HEK293 (cell line): ENCODE results near the gene CCDC73.
"Not testable (repeated sequence)": the region's sequence is repeated elsewhere in the genome, so short reads cannot be mapped to it uniquely, and the experiment has no call there.

Source experiments
- CTCF ChIA-PET: fragments of 350-600 bp; formaldehyde crosslinking; extraction: SDS; loops from one replicate; lab custom pipeline; 2021; ENCODE audit warnings: antibody characterized with exemption; lab: Yijun Ruan, JAX
- POLR2A ChIA-PET: fragments of 300-600 bp; formaldehyde crosslinking; extraction: SDS; loops from one replicate; lab custom pipeline; 2020; ENCODE audit warnings: antibody characterized with exemption, inconsistent platforms; lab: Yijun Ruan, JAX
- H3K27ac ChIP-seq: fragments of 200-500 bp; sonication (Bioruptor generic); 2 replicates; pipeline ENCODE4 v1.5.1; 2014; ENCODE audit warnings: low read depth, low read length, control low read depth, inconsistent platforms; ENCODE audit errors: extremely low read depth
- H3K36me3 ChIP-seq, 2 experiments: fragments of 200-500 bp in 1 of 2; sonication (Bioruptor generic) in 1 of 2; 1 replicate in 1 of 2; 2 replicates in 1 of 2; pipeline ENCODE4 v1.5.1; 2014 to 2017; ENCODE audit warnings: inconsistent platforms in 2 of 2, low read length in 2 of 2; ENCODE audit not compliant: control insufficient read depth in 2 of 2, insufficient read depth in 1 of 2
- H3K4me1 ChIP-seq: fragments of 200-500 bp; sonication (Bioruptor generic); 2 replicates; pipeline ENCODE4 v1.5.1; 2014; ENCODE audit warnings: mild to moderate bottlenecking, low read length, inconsistent platforms; ENCODE audit not compliant: control insufficient read depth, insufficient read depth
- H3K4me3 ChIP-seq: 2 replicates; pipeline ENCODE4 v1.5.1; 2011; ENCODE audit warnings: low read depth, mild to moderate bottlenecking, control low read depth, low read length, moderate library complexity
- H3K9me3 ChIP-seq: fragments of 200-500 bp; sonication (Bioruptor generic); 2 replicates; pipeline ENCODE4 v1.5.1; 2014; ENCODE audit warnings: low read depth, low read length, inconsistent platforms; ENCODE audit not compliant: control insufficient read depth, insufficient read depth
- GFI1B ChIP-seq: fragments of 450-650 bp; formaldehyde crosslinking; IDR thresholded peaks from 2 replicates; pipeline ENCODE4 v1.5.1; 2016; ENCODE audit warnings: missing biosample characterization, missing genetic modification characterization
- SETDB1 ChIP-seq: IDR thresholded peaks from one replicate; pipeline ENCODE4 v1.6.1; 2017; ENCODE audit warnings: mild to moderate bottlenecking, low read length, moderate library complexity, mixed read lengths; ENCODE audit not compliant: insufficient read length
- SP7 ChIP-seq: fragments of 450-650 bp; formaldehyde crosslinking; IDR thresholded peaks from 2 replicates; pipeline ENCODE4 v1.5.1; 2016; ENCODE audit warnings: missing biosample characterization, missing genetic modification characterization
- WT1 ChIP-seq: fragments of 450-650 bp; formaldehyde crosslinking; IDR thresholded peaks from 2 replicates; pipeline ENCODE4 v1.5.1; 2016; ENCODE audit warnings: missing biosample characterization, missing genetic modification characterization
- ZNF175 ChIP-seq: fragments of 450-650 bp; formaldehyde crosslinking; IDR thresholded peaks from 2 replicates; pipeline ENCODE4 v1.5.1; 2016; ENCODE audit warnings: missing biosample characterization, missing genetic modification characterization
- ZNF184 ChIP-seq: fragments of 450-650 bp; IDR thresholded peaks from 2 replicates; pipeline ENCODE4 v1.5.1; 2018; ENCODE audit warnings: missing biosample characterization, mild to moderate bottlenecking, missing genetic modification characterization
- ZNF302 ChIP-seq: fragments of 450-650 bp; formaldehyde crosslinking; IDR thresholded peaks from 2 replicates; pipeline ENCODE4 v1.5.1; 2016; ENCODE audit warnings: missing biosample characterization, missing genetic modification characterization, low read depth
- ZNF335 ChIP-seq: fragments of 450-650 bp; formaldehyde crosslinking; conservative IDR thresholded peaks from 2 replicates; pipeline ENCODE4 v1.5.1; 2016; ENCODE audit warnings: missing biosample characterization, missing genetic modification characterization
- ZNF354C ChIP-seq: fragments of 450-650 bp; formaldehyde crosslinking; IDR thresholded peaks from 2 replicates; pipeline ENCODE4 v1.5.1; 2016; ENCODE audit warnings: missing biosample characterization, missing genetic modification characterization, low read depth, borderline replicate concordance
- ZNF416 ChIP-seq: fragments of 450-650 bp; formaldehyde crosslinking; IDR thresholded peaks from 2 replicates; pipeline ENCODE4 v1.5.1; 2016; ENCODE audit warnings: missing biosample characterization, missing genetic modification characterization
- ZNF596 ChIP-seq: fragments of 450-650 bp; IDR thresholded peaks from 2 replicates; pipeline ENCODE4 v1.5.0; 2018; ENCODE audit warnings: missing biosample characterization, mild to moderate bottlenecking, missing genetic modification characterization, moderate library complexity
- ZNF658 ChIP-seq: fragments of 450-650 bp; formaldehyde crosslinking; IDR thresholded peaks from 2 replicates; pipeline ENCODE4; 2016; ENCODE audit warnings: missing biosample characterization, missing genetic modification characterization
- ZNF701 ChIP-seq: fragments of 450-650 bp; formaldehyde crosslinking; IDR thresholded peaks from 2 replicates; pipeline ENCODE4 v1.5.1; 2016; ENCODE audit warnings: missing biosample characterization, missing genetic modification characterization
- ZNF76 ChIP-seq: fragments of 450-650 bp; formaldehyde crosslinking; IDR thresholded peaks from 2 replicates; pipeline ENCODE4; 2016; ENCODE audit warnings: low read depth, missing biosample characterization, missing genetic modification characterization, borderline replicate concordance
- ZNF776 ChIP-seq: fragments of 450-650 bp; formaldehyde crosslinking; IDR thresholded peaks from 2 replicates; pipeline ENCODE4 v1.5.0; 2017; ENCODE audit warnings: missing biosample characterization, missing genetic modification characterization, borderline replicate concordance
- TF ChIP-seq, protein P1 (sequence below): fragments of 450-650 bp; formaldehyde crosslinking; IDR thresholded peaks from 2 replicates; pipeline ENCODE4 v1.5.1; 2016; ENCODE audit warnings: missing biosample characterization, missing genetic modification characterization
- TF ChIP-seq, protein P2 (sequence below): fragments of 450-650 bp; formaldehyde crosslinking; IDR thresholded peaks from 2 replicates; pipeline ENCODE4 v1.5.1; 2016; ENCODE audit warnings: missing biosample characterization, missing genetic modification characterization
- TF ChIP-seq, protein P3 (sequence below): fragments of 450-650 bp; formaldehyde crosslinking; IDR thresholded peaks from 2 replicates; pipeline ENCODE4 v1.5.1; 2017; ENCODE audit warnings: missing biosample characterization, mild to moderate bottlenecking, missing genetic modification characterization, moderate library complexity
- TF ChIP-seq, protein P4 (sequence below): fragments of 450-650 bp; formaldehyde crosslinking; IDR thresholded peaks from 2 replicates; pipeline ENCODE4 v1.5.1; 2016; ENCODE audit warnings: missing biosample characterization, missing genetic modification characterization
- TF ChIP-seq, protein P5 (sequence below): fragments of 450-650 bp; formaldehyde crosslinking; IDR thresholded peaks from 2 replicates; pipeline ENCODE4 v1.5.1; 2017; ENCODE audit warnings: missing biosample characterization, missing genetic modification characterization
- TF ChIP-seq, protein P6 (sequence below): fragments of 450-650 bp; formaldehyde crosslinking; IDR thresholded peaks from 2 replicates; pipeline ENCODE4 v1.5.1; 2016; ENCODE audit warnings: missing biosample characterization, missing genetic modification characterization
- TF ChIP-seq, protein P7 (sequence below): fragments of 450-650 bp; formaldehyde crosslinking; IDR thresholded peaks from 2 replicates; pipeline ENCODE4 v1.5.1; 2017; ENCODE audit warnings: missing biosample characterization, missing genetic modification characterization
- TF ChIP-seq, protein P8 (sequence below): fragments of 450-650 bp; formaldehyde crosslinking; IDR thresholded peaks from 2 replicates; pipeline ENCODE4 v1.5.1; 2017; ENCODE audit warnings: missing biosample characterization, missing genetic modification characterization

The CCDC73 gene

DNA sequence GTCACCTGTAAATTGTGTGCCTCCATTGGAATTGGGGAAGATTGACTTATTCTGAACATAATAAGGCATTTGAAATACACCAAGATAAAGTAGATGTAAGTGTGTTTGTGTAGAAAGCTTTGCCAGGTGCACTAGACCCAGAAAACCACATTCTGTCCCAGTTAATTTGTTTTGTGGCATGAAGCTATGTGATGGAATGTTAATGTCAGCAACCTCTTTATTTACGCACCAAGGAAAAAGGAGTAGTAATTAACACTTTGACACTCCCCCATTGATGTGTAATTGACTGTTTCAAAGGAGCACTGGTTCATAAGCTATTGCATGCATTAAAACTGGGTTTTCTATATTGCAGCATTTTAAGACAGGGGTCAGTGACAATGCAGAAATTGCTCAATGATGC lies 196.5 kb downstream of the CCDC73 start (continued):
- TF ChIP-seq SETDB1 (no peak), ZNF658 (no peak), ZNF701 (tag by site-specific recombination) (no peak), ZNF416 (tag by site-specific recombination) (no peak), ZNF596 (tag by site-specific recombination) (no peak), ZNF76 (tag by site-specific recombination) (no peak), WT1 (tag by site-specific recombination) (peak; percentile 75), ZNF354C (tag by site-specific recombination) (no peak), SP7 (tag by site-specific recombination) (peak; percentile 85), ZNF175 (tag by site-specific recombination) (no peak), GFI1B (tag by site-specific recombination) (no peak), ZNF335 (tag by site-specific recombination) (no peak), ZNF776 (no peak), ZNF302 (no peak), ZNF184 (no peak)
- TF ChIP-seq, protein P1, sequence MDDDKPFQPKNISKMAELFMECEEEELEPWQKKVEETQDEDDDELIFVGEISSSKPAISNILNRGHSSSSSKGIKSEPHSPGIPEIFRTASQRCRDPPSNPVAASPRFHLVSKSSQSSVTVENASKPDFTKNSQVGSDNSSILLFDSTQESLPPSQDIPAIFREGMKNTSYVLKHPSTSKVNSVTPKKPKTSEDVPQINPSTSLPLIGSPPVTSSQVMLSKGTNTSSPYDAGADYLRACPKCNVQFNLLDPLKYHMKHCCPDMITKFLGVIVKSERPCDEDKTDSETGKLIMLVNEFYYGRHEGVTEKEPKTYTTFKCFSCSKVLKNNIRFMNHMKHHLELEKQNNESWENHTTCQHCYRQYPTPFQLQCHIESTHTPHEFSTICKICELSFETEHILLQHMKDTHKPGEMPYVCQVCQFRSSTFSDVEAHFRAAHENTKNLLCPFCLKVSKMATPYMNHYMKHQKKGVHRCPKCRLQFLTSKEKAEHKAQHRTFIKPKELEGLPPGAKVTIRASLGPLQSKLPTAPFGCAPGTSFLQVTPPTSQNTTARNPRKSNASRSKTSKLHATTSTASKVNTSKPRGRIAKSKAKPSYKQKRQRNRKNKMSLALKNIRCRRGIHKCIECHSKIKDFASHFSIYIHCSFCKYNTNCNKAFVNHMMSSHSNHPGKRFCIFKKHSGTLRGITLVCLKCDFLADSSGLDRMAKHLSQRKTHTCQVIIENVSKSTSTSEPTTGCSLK (tag by site-specific recombination), result no peak
- TF ChIP-seq, protein P2, sequence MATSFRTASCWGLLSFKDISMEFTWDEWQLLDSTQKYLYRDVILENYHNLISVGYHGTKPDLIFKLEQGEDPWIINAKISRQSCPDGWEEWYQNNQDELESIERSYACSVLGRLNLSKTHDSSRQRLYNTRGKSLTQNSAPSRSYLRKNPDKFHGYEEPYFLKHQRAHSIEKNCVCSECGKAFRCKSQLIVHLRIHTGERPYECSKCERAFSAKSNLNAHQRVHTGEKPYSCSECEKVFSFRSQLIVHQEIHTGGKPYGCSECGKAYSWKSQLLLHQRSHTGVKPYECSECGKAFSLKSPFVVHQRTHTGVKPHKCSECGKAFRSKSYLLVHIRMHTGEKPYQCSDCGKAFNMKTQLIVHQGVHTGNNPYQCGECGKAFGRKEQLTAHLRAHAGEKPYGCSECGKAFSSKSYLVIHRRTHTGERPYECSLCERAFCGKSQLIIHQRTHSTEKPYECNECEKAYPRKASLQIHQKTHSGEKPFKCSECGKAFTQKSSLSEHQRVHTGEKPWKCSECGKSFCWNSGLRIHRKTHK, result no peak
- TF ChIP-seq, protein P3, sequence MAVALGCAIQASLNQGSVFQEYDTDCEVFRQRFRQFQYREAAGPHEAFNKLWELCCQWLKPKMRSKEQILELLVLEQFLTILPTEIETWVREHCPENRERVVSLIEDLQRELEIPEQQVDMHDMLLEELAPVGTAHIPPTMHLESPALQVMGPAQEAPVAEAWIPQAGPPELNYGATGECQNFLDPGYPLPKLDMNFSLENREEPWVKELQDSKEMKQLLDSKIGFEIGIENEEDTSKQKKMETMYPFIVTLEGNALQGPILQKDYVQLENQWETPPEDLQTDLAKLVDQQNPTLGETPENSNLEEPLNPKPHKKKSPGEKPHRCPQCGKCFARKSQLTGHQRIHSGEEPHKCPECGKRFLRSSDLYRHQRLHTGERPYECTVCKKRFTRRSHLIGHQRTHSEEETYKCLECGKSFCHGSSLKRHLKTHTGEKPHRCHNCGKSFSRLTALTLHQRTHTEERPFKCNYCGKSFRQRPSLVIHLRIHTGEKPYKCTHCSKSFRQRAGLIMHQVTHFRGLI (tag by site-specific recombination), result no peak
- TF ChIP-seq, protein P4, sequence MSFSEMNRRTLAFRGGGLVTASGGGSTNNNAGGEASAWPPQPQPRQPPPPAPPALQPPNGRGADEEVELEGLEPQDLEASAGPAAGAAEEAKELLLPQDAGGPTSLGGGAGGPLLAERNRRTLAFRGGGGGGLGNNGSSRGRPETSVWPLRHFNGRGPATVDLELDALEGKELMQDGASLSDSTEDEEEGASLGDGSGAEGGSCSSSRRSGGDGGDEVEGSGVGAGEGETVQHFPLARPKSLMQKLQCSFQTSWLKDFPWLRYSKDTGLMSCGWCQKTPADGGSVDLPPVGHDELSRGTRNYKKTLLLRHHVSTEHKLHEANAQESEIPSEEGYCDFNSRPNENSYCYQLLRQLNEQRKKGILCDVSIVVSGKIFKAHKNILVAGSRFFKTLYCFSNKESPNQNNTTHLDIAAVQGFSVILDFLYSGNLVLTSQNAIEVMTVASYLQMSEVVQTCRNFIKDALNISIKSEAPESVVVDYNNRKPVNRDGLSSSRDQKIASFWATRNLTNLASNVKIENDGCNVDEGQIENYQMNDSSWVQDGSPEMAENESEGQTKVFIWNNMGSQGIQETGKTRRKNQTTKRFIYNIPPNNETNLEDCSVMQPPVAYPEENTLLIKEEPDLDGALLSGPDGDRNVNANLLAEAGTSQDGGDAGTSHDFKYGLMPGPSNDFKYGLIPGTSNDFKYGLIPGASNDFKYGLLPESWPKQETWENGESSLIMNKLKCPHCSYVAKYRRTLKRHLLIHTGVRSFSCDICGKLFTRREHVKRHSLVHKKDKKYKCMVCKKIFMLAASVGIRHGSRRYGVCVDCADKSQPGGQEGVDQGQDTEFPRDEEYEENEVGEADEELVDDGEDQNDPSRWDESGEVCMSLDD (tag by site-specific recombination), result no peak
- TF ChIP-seq, protein P5, sequence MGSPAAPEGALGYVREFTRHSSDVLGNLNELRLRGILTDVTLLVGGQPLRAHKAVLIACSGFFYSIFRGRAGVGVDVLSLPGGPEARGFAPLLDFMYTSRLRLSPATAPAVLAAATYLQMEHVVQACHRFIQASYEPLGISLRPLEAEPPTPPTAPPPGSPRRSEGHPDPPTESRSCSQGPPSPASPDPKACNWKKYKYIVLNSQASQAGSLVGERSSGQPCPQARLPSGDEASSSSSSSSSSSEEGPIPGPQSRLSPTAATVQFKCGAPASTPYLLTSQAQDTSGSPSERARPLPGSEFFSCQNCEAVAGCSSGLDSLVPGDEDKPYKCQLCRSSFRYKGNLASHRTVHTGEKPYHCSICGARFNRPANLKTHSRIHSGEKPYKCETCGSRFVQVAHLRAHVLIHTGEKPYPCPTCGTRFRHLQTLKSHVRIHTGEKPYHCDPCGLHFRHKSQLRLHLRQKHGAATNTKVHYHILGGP (tag by site-specific recombination), result no peak
- TF ChIP-seq, protein P6, sequence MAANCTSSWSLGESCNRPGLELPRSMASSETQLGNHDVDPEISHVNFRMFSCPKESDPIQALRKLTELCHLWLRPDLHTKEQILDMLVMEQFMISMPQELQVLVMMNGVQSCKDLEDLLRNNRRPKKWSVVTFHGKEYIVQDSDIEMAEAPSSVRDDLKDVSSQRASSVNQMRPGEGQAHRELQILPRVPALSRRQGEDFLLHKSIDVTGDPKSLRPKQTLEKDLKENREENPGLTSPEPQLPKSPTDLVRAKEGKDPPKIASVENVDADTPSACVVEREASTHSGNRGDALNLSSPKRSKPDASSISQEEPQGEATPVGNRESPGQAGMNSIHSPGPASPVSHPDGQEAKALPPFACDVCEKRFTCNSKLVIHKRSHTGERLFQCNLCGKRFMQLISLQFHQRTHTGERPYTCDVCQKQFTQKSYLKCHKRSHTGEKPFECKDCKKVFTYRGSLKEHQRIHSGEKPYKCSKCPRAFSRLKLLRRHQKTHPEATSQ (tag by site-specific recombination), result no peak
- TF ChIP-seq, protein P7, sequence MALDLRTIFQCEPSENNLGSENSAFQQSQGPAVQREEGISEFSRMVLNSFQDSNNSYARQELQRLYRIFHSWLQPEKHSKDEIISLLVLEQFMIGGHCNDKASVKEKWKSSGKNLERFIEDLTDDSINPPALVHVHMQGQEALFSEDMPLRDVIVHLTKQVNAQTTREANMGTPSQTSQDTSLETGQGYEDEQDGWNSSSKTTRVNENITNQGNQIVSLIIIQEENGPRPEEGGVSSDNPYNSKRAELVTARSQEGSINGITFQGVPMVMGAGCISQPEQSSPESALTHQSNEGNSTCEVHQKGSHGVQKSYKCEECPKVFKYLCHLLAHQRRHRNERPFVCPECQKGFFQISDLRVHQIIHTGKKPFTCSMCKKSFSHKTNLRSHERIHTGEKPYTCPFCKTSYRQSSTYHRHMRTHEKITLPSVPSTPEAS (tag by site-specific recombination), result no peak
- TF ChIP-seq, protein P8, sequence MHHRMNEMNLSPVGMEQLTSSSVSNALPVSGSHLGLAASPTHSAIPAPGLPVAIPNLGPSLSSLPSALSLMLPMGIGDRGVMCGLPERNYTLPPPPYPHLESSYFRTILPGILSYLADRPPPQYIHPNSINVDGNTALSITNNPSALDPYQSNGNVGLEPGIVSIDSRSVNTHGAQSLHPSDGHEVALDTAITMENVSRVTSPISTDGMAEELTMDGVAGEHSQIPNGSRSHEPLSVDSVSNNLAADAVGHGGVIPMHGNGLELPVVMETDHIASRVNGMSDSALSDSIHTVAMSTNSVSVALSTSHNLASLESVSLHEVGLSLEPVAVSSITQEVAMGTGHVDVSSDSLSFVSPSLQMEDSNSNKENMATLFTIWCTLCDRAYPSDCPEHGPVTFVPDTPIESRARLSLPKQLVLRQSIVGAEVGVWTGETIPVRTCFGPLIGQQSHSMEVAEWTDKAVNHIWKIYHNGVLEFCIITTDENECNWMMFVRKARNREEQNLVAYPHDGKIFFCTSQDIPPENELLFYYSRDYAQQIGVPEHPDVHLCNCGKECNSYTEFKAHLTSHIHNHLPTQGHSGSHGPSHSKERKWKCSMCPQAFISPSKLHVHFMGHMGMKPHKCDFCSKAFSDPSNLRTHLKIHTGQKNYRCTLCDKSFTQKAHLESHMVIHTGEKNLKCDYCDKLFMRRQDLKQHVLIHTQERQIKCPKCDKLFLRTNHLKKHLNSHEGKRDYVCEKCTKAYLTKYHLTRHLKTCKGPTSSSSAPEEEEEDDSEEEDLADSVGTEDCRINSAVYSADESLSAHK (tag by site-specific recombination), result 0 out of 2 replicates have a peak, but pooled peaks have one; percentile 30

DNA sequence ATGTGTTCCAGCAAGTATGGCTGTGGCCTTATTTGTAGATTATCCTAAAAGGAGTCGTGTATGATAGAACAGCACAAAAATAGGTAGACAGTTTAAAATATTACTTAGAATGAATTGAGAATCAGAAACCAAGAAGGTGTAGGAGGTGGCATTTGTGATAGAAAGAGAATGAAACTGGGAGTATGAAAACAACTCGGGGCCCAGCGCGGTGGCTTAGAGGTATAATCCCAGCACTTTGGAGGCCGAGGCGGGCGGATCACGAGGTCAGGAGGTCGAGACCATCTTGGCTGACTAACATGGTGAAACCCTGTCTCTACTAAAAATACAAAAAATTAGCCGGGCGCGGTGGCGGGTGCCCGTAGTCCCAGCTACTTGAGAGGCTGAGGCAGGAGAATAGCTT lies 198.3 kb downstream of the CCDC73 start:
- H3K4me1 ChIP-seq, H3K9me3 ChIP-seq, H3K4me3 ChIP-seq, CTCF ChIA-PET, H3K27ac ChIP-seq, POLR2A ChIA-PET: not testable (repeated sequence)
- peaks cover 26 to 87% of the 10 kb centered on the region in 2 experiments for H3K36me3 ChIP-seq
